ENCODE measurements around the gene USP40.

The USP40 gene

GRCh38 chr2:233442028-233442310 lies 124.6 kb downstream of the USP40 start:
- no peak for DNase-seq

GRCh38 chr2:233441161-233442027 lies 125.2 kb downstream of the USP40 start:
- DNase-seq, result no peak

GRCh38 chr2:233440714-233441113 lies 125.9 kb downstream of the USP40 start:
- DNase-seq, result no peak

GRCh38 chr2:233440314-233440713 lies 126.3 kb downstream of the USP40 start:
- no peak for DNase-seq

- DNase-seq, result no peak
Observed at GRCh38 chr2:233439191-233439590, 127.4 kb downstream of the USP40 start.

GRCh38 chr2:233438573-233439147 lies 127.9 kb downstream of the USP40 start:
- no peak for DNase-seq

- DNase-seq, result no peak
Observed at GRCh38 chr2:233437439-233437955, 129.1 kb downstream of the USP40 start.

GRCh38 chr2:233436691-233437438 lies 129.7 kb downstream of the USP40 start:
- no peak for DNase-seq

GRCh38 chr2:233436191-233436581 lies 130.4 kb downstream of the USP40 start:
- DNase-seq, result no peak

GRCh38 chr2:233435436-233436190 lies 131.0 kb downstream of the USP40 start:
- no peak for DNase-seq

GRCh38 chr2:233434666-233435330 lies 131.8 kb downstream of the USP40 start:
- no peak for DNase-seq

- DNase-seq, result no peak
Observed at GRCh38 chr2:233433794-233434193, 132.8 kb downstream of the USP40 start.

- DNase-seq, result no peak
Observed at GRCh38 chr2:233433029-233433428, 133.6 kb downstream of the USP40 start.

- DNase-seq, result no peak
Observed at GRCh38 chr2:233430651-233431050, 135.9 kb downstream of the USP40 start.

- DNase-seq, result no peak
Observed at GRCh38 chr2:233430081-233430480, 136.5 kb downstream of the USP40 start.

- no peak for DNase-seq
Observed at GRCh38 chr2:233429175-233429897, 137.2 kb downstream of the USP40 start.

- no peak for DNase-seq
Observed at GRCh38 chr2:233428438-233428837, 138.1 kb downstream of the USP40 start.

GRCh38 chr2:233428008-233428407 lies 138.6 kb downstream of the USP40 start:
- DNase-seq, result no peak

GRCh38 chr2:233426619-233427342 lies 139.8 kb downstream of the USP40 start:
- no peak for DNase-seq
